ENCODE data around the gene CFAP57. TPM values are rescaled to one million over a fixed set of nuclear protein-coding genes. Genes with fewer than 3 reads are reported as not detected.
A peak's percentile ranks its signal among the peaks of the same experiment; 100 is the strongest.

Gene CFAP57
- total RNA-seq, 1 donor from 2014 or later: 4.1 TPM

- H3K4me1 ChIP-seq: peaks cover 40% of the 10 kb centered on the region
- intact Hi-C loops (cut with DNase I): no loop called here
- TF ChIP-seq CTCF (IDR thresholded peaks at IDR 0.05): no peak
- no peak overlapping the region for H3K4me3 ChIP-seq
- ATAC-seq: no peak
- H3K27me3 ChIP-seq (ENCODE audit: low read depth): no peaks in the 10 kb centered on the region
- DNase-seq: no peak
- peak overlapping the region; percentile 60 for H3K27ac ChIP-seq
- H3K9me3 ChIP-seq: no peaks in the 10 kb centered on the region
- no peaks in the 10 kb centered on the region for H3K36me3 ChIP-seq
Observed at GRCh38 chr1:43296207-43296606, 124.1 kb downstream of the CFAP57 start.

GRCh38 chr1:43298055-43298454 is 125.9 kb downstream of the CFAP57 start:
- H3K9me3 ChIP-seq: no peaks in the 10 kb centered on the region
- DNase-seq: no peak
- H3K4me1 ChIP-seq: peaks cover 40% of the 10 kb centered on the region
- intact Hi-C loops (cut with DNase I): no loop called here
- no peak for ATAC-seq
- no peaks in the 10 kb centered on the region for H3K36me3 ChIP-seq
- H3K27ac ChIP-seq: no peak overlapping the region
- H3K4me3 ChIP-seq: no peak overlapping the region
- no peak for TF ChIP-seq CTCF (IDR thresholded peaks at IDR 0.05)
- no peaks in the 10 kb centered on the region for H3K27me3 ChIP-seq (ENCODE audit: low read depth)

- ATAC-seq (no peak), DNase-seq (no peak)
- Histone ChIP-seq H3K4me1 (peaks cover 40% of the 10 kb centered on the region), H3K27ac (peak overlapping the region; percentile 68), H3K27me3 (ENCODE audit: low read depth) (no peaks in the 10 kb centered on the region), H3K9me3 (no peaks in the 10 kb centered on the region), H3K4me3 (no peak overlapping the region), H3K36me3 (no peaks in the 10 kb centered on the region)
- intact Hi-C loops (cut with DNase I): no loop called here
- no peak for TF ChIP-seq CTCF (IDR thresholded peaks at IDR 0.05)
Observed at GRCh38 chr1:43299101-43299500, 127.0 kb downstream of the CFAP57 start.

GRCh38 chr1:43300378-43301094 is 128.4 kb downstream of the CFAP57 start, which contains the start of gene TIE1:
TSS of gene TIE1 (plus strand) at chr1:43300982. CDS start at chr1:43301072, 90 bp downstream.
- intact Hi-C loops (cut with DNase I): no loop called here
- no peaks in the 10 kb centered on the region for H3K36me3 ChIP-seq
- peak within 1 kb of the TSS; percentile 53 for H3K4me3 ChIP-seq
- H3K27me3 ChIP-seq (ENCODE audit: low read depth): no peaks in the 10 kb centered on the region
- no peaks in the 10 kb centered on the region for H3K9me3 ChIP-seq
- TF ChIP-seq CTCF (IDR thresholded peaks at IDR 0.05): no peak
- DNase-seq: no peak
- ATAC-seq: peak; percentile 41 to 46
- H3K27ac ChIP-seq: peak within 1 kb of the TSS; percentile 68
- peaks cover 39% of the 10 kb centered on the region for H3K4me1 ChIP-seq

- H3K4me3 ChIP-seq: peak overlapping the region; percentile 53
- intact Hi-C loops (cut with DNase I): no loop called here
Observed at GRCh38 chr1:43302201-43302600, 130.1 kb downstream of the CFAP57 start.

More at GRCh38 chr1:43302201-43302600, 130.1 kb downstream of the CFAP57 start:
- Histone ChIP-seq H3K27ac (peak overlapping the region; percentile 68), H3K36me3 (peaks cover 6% of the 10 kb centered on the region), H3K9me3 (no peaks in the 10 kb centered on the region), H3K27me3 (ENCODE audit: low read depth) (no peaks in the 10 kb centered on the region), H3K4me1 (peaks cover 47% of the 10 kb centered on the region)
- TF ChIP-seq CTCF (IDR thresholded peaks at IDR 0.05): no peak
- no peak for ATAC-seq
- DNase-seq: no peak

Data from lower lobe of right lung (tissue), 2 donors.